IgD-negative memory B cell (primary cell): ENCODE data around the gene KIR2DL3. TPM values are rescaled to one million over a fixed set of nuclear protein-coding genes. Genes with fewer than 3 reads are reported as not detected.
"Not testable (repeated sequence)": the region's sequence is repeated elsewhere in the genome, so short reads cannot be mapped to it uniquely, and the experiment has no call there.

Experiments
- H3K27ac Mint-ChIP-seq, 3 donors: one replicate each; pipeline ENCODE4 v1.8.0; 2020 to 2022; ENCODE audit warnings: mild to moderate bottlenecking in 3 of 3, mixed read lengths in 3 of 3, moderate library complexity in 1 of 3
- H3K27me3 Mint-ChIP-seq: one replicate; pipeline ENCODE4 v1.8.0; 2021; ENCODE audit warnings: mixed read lengths
- H3K36me3 Mint-ChIP-seq: one replicate; pipeline ENCODE4 v1.8.0; 2020; ENCODE audit warnings: mild to moderate bottlenecking, mixed read lengths
- H3K4me1 Mint-ChIP-seq, 3 donors: one replicate each; pipeline ENCODE4 v1.8.0; 2020 to 2022; ENCODE audit warnings: mixed read lengths in 3 of 3, mild to moderate bottlenecking in 1 of 3
- H3K4me3 Mint-ChIP-seq, 4 donors: one replicate each; pipeline ENCODE4 v1.8.0; 2020 to 2022; ENCODE audit warnings: mild to moderate bottlenecking in 4 of 4, mixed read lengths in 4 of 4, moderate library complexity in 3 of 4
- H3K9me3 Mint-ChIP-seq, 3 donors: one replicate each; pipeline ENCODE4 v1.8.0; 2020 to 2021; ENCODE audit warnings: mixed read lengths in 3 of 3, mild to moderate bottlenecking in 1 of 3
- polyA plus RNA-seq: library from polyadenylated mRNA; unstranded; fragments of 300-500 nt; fragmentation: Illumina TruSeq; gene quantifications from one replicate; pipeline ENCODE4 v1.2.3, GENCODE V29; 2021

Gene KIR2DL3
- polyA plus RNA-seq, 1 donor from 2014 or later: 0.59 TPM

DNA sequence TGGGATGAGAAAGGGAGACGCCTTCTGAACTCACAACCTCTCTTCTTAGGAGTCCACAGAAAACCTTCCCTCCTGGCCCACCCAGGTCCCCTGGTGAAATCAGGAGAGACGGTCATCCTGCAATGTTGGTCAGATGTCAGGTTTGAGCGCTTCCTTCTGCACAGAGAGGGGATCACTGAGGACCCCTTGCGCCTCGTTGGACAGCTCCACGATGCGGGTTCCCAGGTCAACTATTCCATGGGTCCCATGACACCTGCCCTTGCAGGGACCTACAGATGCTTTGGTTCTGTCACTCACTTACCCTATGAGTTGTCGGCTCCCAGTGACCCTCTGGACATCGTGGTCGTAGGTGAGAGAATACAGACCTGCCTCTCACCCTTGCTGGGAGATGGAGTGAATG lies 10.8 kb upstream of the KIR2DL3 start:
- H3K27me3 Mint-ChIP-seq: peaks cover 24% of the 10 kb centered on the region
- no peaks in the 10 kb centered on the region for H3K36me3 Mint-ChIP-seq
- H3K27ac Mint-ChIP-seq: no peak overlapping the region
- peaks cover 0 to 14% (median 12%) of the 10 kb centered on the region in 3 donors for H3K9me3 Mint-ChIP-seq
- H3K4me1 Mint-ChIP-seq: peaks cover 0 to 2% (median 0%) of the 10 kb centered on the region in 3 donors
- H3K4me3 Mint-ChIP-seq: no peak overlapping the region

DNA sequence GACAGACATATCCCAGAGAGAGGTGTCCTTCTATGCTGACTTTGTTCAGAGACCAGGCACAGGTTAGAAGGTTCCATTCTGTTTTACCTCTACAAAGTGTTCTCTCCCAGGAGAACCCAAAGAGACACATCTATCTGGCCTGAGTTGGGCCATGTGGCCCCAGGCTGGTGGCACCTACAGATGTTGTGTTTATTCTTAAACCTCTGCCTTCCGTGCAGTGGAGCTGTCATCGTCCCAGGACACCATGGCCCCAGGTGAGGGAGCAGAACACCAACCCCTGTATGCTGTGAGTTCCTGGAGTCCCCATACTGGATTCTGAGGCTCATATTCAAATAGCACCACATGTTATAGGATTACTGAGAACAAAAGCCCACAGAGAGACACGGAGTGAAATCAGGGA lies 10.1 kb upstream of the KIR2DL3 start:
- Mint-ChIP-seq H3K27ac (no peak overlapping the region), H3K4me1 (peaks cover 0 to 2% (median 0%) of the 10 kb centered on the region in 3 donors), H3K27me3 (peaks cover 25% of the 10 kb centered on the region), H3K9me3 (peaks cover 0 to 13% (median 6%) of the 10 kb centered on the region in 3 donors), H3K36me3 (no peaks in the 10 kb centered on the region), H3K4me3 (peak overlapping the region in 1 of 4 donors; percentile 18)

DNA sequence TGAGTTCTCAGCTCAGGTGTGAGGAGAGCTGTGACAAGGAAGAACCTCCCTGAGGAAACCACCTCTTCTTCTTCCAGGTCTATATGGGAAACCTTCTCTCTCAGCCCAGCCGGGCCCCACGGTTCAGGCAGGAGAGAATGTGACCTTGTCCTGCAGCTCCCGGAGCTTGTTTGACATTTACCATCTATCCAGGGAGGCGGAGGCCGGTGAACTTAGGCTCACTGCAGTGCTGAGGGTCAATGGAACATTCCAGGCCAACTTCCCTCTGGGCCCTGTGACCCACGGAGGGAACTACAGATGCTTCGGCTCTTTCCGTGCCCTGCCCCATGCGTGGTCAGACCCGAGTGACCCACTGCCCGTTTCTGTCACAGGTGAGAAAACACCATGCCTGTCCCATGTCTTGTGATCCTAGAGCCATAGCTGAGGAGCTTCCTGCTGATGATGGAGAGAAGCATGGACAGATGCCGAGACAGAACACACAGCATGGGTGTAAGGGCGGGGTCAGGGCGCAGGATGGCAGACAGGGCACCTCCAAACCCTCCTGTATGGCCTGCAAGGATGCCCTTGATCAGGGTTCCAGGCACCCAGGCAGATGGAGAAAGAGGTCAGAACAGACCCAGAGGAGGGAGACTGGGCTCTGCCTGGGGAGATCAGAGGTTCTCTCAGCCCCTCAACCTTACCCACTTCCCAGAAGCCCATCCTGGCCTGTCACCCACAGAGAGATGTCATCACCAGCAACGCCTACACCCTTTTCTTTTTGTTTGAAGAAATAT lies 8.7 kb upstream of the KIR2DL3 start:
- Mint-ChIP-seq H3K4me1 (peaks cover 0 to 2% (median 0%) of the 10 kb centered on the region in 3 donors), H3K36me3 (no peaks in the 10 kb centered on the region), H3K9me3 (peaks cover 0 to 20% (median 14%) of the 10 kb centered on the region in 3 donors), H3K4me3 (no peak overlapping the region), H3K27me3 (peaks cover 24% of the 10 kb centered on the region), H3K27ac (no peak overlapping the region)

DNA sequence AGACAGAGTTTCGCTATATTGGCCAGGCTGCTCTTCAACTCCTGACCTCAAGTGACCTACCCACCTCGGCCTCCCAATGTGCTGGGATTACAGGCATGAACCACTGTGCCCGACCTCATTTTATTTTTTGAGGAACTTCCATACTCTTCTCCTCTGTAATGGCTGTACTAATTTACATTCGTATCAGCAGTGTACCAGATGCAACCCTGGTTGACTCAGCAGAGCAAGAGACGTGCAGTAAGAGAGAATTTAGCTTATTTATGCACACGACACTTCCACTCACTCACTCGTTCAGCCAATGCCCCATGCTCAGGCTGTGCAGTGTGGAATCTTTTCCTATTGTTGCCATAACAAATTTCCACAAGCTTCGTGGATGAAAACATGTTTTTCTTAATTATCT lies 7.1 kb upstream of the KIR2DL3 start:
- H3K27me3 Mint-ChIP-seq: peaks cover 23% of the 10 kb centered on the region

DNA sequence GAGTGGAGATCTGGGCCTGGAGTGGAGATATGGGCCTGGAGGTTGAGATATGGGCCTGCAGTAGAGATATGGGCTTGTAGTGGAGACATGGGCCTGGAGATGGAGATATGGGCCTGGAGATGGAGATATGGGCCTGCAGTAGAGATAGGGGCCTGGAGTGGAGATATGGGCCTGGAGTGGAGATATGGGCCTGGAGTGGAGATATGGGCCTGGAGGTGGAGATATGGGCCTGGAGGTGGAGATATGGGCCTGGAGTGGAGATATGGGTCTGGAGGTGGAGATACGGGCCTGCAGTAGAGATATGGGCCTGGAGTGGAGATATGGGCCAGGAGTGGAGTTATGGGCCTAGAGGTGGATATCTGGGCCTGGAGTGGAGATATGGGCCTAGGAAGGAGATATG lies 402 bp downstream of the KIR2DL3 start:
- peaks cover 5% of the 10 kb centered on the region for H3K36me3 Mint-ChIP-seq
- no peak overlapping the region for H3K27ac Mint-ChIP-seq
- H3K4me1 Mint-ChIP-seq: no peaks in the 10 kb centered on the region
- peaks cover 0 to 11% (median 10%) of the 10 kb centered on the region in 3 donors for H3K9me3 Mint-ChIP-seq
- H3K27me3 Mint-ChIP-seq: peaks cover 9% of the 10 kb centered on the region
- peak overlapping the region in 1 of 4 donors; percentile 9 for H3K4me3 Mint-ChIP-seq

More for the DNA sequence above, 7.1 kb upstream of the KIR2DL3 start:
- H3K27ac Mint-ChIP-seq: no peak overlapping the region
- no peak overlapping the region for H3K4me3 Mint-ChIP-seq
- peaks cover 0 to 2% (median 0%) of the 10 kb centered on the region in 3 donors for H3K4me1 Mint-ChIP-seq
- H3K9me3 Mint-ChIP-seq: peaks cover 0 to 23% (median 15%) of the 10 kb centered on the region in 3 donors
- H3K36me3 Mint-ChIP-seq: peaks cover 2% of the 10 kb centered on the region

DNA sequence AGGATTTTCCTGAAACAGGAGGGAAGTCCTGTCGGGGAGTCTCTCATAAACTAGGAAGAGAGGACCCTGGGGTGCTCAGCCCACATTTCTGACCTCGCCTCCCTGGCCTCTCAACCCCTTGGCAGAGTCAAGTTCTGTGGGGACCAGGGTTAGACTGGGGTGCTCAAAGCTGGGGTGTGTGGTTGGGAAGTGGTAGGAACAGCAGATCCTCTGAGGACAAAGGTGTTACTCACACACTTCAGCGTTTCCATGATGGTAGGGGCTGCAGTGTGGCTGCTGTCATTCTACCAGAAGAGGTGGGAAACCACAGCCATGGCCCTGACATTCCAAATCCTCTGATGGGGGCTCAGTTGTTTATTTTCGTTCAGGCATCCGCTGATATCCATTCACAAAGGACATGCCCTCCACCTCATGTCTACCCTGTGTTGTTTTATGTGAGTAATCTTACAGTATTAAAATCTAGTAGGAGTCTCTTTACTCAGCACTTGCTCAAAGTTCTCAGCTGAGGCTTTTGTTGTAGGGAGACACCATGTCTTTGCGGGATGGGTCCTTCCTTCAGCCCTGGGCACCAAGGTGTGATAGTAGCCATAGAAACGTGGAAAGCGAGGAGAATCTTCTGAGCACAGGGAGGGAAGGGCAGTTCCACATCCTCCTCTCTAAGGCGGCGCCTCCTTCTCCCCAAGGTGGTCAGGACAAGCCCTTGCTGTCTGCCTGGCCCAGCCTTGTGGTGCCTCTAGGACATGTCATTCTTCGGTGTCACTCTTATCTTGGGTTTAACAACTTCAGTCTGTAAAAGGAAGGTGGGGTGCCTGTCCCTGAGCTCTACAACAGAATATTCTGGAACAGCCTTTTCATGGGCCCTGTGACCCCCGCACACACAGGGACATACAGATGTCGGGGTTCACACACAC lies 1.5 kb downstream of the KIR2DL3 start:
- peaks cover 0 to 7% (median 0%) of the 10 kb centered on the region in 3 donors for H3K9me3 Mint-ChIP-seq
- no peak overlapping the region for H3K27ac Mint-ChIP-seq
- H3K27me3 Mint-ChIP-seq: peaks cover 9% of the 10 kb centered on the region
- no peak overlapping the region for H3K4me3 Mint-ChIP-seq
- H3K36me3 Mint-ChIP-seq: peaks cover 5% of the 10 kb centered on the region
- H3K4me1 Mint-ChIP-seq: no peaks in the 10 kb centered on the region

DNA sequence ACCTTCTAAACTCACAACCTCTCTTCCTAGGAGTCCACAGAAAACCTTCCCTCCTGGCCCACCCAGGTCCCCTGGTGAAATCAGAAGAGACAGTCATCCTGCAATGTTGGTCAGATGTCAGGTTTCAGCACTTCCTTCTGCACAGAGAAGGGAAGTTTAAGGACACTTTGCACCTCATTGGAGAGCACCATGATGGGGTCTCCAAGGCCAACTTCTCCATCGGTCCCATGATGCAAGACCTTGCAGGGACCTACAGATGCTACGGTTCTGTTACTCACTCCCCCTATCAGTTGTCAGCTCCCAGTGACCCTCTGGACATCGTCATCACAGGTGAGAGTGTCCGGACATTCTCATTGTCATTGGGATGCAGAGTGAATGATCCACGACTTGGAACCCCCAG lies 3.6 kb downstream of the KIR2DL3 start:
- not testable (repeated sequence) for H3K27me3 Mint-ChIP-seq, H3K9me3 Mint-ChIP-seq, H3K4me3 Mint-ChIP-seq, H3K27ac Mint-ChIP-seq, H3K4me1 Mint-ChIP-seq, H3K36me3 Mint-ChIP-seq

DNA sequence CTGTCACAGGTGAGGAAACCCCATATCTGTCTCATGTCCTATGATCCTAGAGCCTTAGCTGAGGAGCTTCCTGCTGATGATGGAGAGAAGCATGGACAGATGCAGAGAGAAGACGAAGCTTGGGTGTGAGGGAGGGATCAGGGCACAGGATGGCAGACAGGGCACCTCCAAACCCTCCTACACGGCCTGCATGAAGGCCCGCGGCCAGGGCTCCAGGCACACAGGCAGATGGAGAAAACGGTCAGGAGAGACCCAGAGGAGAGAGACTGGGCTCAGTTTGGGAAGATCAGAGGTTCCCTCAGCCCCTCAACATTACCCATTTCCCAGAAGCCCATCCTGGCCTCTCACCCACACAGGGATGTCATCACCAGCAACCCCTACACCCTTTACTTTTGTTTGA lies 5.8 kb downstream of the KIR2DL3 start:
- H3K4me3 Mint-ChIP-seq, H3K27me3 Mint-ChIP-seq, H3K9me3 Mint-ChIP-seq, H3K27ac Mint-ChIP-seq, H3K36me3 Mint-ChIP-seq, H3K4me1 Mint-ChIP-seq: not testable (repeated sequence)

DNA sequence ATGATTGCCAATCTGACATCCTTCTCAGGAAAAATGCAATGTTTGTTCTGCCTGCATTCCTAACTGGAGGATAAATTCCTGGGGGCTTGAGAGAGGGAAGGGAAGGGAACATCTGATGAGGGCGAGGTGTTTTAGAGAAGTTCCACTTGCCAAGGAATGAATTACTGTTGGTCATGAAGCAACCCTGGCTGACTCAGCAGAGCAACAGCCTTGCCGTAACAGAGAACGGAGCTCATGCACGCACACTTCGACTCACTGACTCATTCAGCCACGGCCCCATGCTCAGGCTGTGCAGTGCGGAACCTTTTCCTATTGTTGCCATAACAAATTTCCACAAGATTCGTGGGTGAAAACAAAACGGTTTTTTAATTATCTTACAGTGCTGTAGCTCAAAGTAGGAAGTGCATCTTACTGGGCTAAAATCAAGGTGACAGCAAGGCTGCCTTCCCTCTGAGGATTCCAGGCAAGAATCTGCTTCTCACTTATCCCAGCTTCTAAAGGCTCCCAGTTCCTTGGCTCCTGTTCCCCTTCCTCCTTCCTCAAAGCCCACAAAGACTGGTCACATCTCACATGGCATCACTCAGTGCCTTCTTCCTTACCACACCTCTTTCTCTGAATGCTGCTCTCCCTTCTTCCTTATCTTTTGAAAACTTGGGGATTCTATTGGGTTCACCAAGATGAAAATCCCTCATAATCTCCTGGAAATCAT lies 9.5 kb downstream of the KIR2DL3 start:
- H3K36me3 Mint-ChIP-seq, H3K9me3 Mint-ChIP-seq, H3K4me1 Mint-ChIP-seq, H3K27ac Mint-ChIP-seq, H3K4me3 Mint-ChIP-seq: not testable (repeated sequence)
- H3K27me3 Mint-ChIP-seq: peaks cover 16% of the 10 kb centered on the region

DNA sequence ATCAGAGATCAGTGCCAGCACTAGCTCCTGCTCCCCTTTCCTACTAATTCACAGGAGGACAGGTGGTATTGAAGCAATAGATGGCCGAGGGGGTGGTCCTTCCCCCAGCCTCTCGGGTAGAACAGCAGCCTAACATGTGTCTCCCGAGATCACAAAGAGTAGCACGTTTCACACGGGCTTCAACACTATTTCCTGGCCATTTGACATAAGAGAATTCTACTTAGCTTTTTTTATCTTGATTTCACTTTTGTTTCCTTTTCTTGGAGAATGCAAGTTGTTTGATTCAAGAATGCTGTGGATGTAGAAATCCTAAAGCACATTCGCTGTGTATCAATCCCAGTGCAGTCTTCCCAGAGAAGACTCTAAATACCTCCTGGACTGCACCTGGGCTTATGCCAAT lies 12.0 kb downstream of the KIR2DL3 start:
- not testable (repeated sequence) for H3K4me3 Mint-ChIP-seq, H3K27ac Mint-ChIP-seq, H3K36me3 Mint-ChIP-seq, H3K4me1 Mint-ChIP-seq, H3K9me3 Mint-ChIP-seq
- peaks cover 14% of the 10 kb centered on the region for H3K27me3 Mint-ChIP-seq

DNA sequence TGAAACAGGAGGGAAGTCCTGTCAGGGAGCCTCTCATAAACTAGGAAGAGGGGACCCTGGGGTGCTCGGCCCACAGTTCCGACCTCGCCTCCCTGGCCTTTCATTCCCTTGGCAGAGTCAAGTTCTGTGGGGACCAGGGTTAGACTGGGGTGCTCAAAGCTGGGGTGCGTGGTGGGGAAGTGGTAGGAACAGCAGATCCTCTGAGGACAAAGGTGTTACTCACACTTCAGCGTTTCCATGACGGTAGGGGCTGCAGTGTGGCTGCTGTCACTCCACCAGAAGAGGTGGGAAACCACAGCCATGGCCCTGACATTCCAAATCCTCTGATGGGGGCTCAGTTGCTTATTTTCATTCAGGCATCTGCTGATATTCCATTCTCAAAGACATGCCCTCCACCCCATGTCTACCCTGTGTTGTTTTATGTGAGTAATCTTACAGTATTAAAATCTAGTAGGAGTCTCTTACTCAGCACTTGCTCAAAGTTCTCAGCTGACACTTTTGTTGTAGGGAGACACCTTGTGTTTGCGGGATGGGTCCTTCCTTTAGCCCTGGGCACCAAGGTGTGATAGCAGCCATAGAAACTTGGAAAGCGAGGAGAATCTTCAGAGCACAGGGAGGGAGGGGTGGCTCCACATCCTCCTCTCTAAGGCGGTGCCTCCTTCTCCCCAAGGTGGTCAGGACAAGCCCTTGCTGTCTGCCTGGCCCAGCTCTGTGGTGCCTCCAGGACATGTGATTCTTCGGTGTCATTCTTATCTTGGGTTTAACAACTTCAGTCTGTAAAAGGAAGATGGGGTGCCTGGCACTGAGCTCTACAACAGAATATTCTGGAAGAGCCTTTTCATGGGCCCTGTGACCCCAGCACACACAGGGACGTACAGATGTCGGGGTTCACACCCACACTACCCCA lies 18.1 kb downstream of the KIR2DL3 start:
- H3K9me3 Mint-ChIP-seq, H3K4me1 Mint-ChIP-seq, H3K27me3 Mint-ChIP-seq, H3K36me3 Mint-ChIP-seq, H3K27ac Mint-ChIP-seq, H3K4me3 Mint-ChIP-seq: not testable (repeated sequence)

DNA sequence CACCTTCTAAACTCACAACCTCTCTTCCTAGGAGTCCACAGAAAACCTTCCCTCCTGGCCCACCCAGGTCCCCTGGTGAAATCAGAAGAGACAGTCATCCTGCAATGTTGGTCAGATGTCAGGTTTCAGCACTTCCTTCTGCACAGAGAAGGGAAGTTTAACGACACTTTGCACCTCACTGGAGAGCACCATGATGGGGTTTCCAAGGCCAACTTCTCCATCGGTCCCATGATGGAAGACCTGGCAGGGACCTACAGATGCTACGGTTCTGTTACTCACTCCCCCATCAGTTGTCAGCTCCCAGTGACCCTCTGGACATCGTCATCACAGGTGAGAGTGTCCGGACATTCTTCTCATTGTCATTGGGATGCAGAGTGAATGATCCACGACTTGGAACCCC lies 20.3 kb downstream of the KIR2DL3 start:
- not testable (repeated sequence) for H3K4me3 Mint-ChIP-seq, H3K27me3 Mint-ChIP-seq, H3K36me3 Mint-ChIP-seq, H3K27ac Mint-ChIP-seq, H3K9me3 Mint-ChIP-seq, H3K4me1 Mint-ChIP-seq

DNA sequence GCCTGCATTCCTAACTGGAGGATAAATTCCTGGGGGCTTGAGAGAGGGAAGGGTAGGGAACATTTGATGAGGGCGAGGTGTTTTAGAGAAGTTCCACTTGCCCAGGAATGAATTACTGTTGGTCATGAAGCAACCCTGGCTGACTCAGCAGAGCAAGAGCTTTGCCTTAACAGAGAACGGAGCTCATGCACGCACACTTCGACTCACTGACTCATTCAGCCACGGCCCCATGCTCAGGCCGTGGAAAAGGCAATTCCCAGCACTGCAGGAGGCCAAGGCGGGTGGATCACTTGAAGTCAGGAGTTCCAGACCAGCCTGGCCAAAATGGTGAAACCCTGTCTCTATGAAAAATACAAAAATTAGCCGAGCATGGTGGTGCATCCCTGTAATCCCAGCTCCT lies 25.9 kb downstream of the KIR2DL3 start:
- H3K27me3 Mint-ChIP-seq: peaks cover 14% of the 10 kb centered on the region
- H3K27ac Mint-ChIP-seq: not testable (repeated sequence)

DNA sequence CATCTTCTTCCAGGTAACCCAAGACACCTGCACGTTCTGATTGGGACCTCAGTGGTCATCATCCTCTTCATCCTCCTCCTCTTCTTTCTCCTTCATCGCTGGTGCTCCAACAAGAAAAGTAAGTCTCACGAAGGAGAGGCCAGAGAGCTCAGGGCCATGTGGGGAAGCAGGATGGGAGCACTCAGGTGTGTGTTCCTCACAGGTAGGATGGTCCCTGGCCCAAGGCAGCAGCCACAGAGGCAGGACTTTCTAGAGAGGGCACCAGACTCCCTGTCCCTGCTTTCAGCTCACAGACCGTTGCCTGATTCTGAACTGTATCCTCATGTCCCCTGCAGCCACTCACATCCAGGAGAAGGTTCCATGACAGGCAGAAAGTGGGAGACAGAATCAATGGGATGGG lies 28.2 kb downstream of the KIR2DL3 start:
- not testable (repeated sequence) for H3K4me1 Mint-ChIP-seq, H3K4me3 Mint-ChIP-seq, H3K27ac Mint-ChIP-seq, H3K9me3 Mint-ChIP-seq, H3K36me3 Mint-ChIP-seq
- peaks cover 12% of the 10 kb centered on the region for H3K27me3 Mint-ChIP-seq

More for the DNA sequence above, 25.9 kb downstream of the KIR2DL3 start:
- H3K4me1 Mint-ChIP-seq, H3K36me3 Mint-ChIP-seq, H3K9me3 Mint-ChIP-seq, H3K4me3 Mint-ChIP-seq: not testable (repeated sequence)
